SK-N-SH (cell line): ENCODE measurements around the gene PDE9A. TPM values are rescaled to one million over a fixed set of nuclear protein-coding genes. Genes with fewer than 3 reads are reported as not detected.

Experiments used
- CTCF ChIA-PET: fragments of 300-600, 350-600 bp; formaldehyde crosslinking; extraction: SDS; loops from one replicate; lab custom pipeline; 2021; lab: Yijun Ruan, JAX
- POLR2A ChIA-PET: fragments of 350-600 bp; sonication (Branson Sonifier 250); formaldehyde crosslinking; extraction: SDS; loops from one replicate; lab custom pipeline; 2020; ENCODE audit warnings: antibody characterized with exemption, inconsistent platforms; lab: Yijun Ruan, JAX
- DNase-seq: peaks from one replicate; pipeline ENCODE4 v3.0.0; 2012
- H2AFZ ChIP-seq: fragments of 200-600 bp; sonication (generic); 2 replicates; pipeline ENCODE4 v1.8.1; 2016; ENCODE audit warnings: antibody characterized with exemption, mild to moderate bottlenecking, low read depth
- H3F3A ChIP-seq: fragments of 200-600 bp; sonication (generic); replicated peaks from 2 replicates; pipeline ENCODE3; 2016; ENCODE audit warnings: antibody characterized with exemption, mild to moderate bottlenecking; ENCODE audit not compliant: insufficient read depth
- H3K27ac ChIP-seq, 2 experiments: fragments of 200-500 bp in 1 of 2; fragments of 200-600 bp in 1 of 2; sonication (Bioruptor generic) in 1 of 2; sonication (generic), shearing (Covaris generic) in 1 of 2; 2 replicates each; pipeline versions ENCODE4 v1.5.1 to v1.6.1; 2014 to 2016; ENCODE audit warnings: low read depth in 2 of 2, inconsistent platforms in 1 of 2, low read length in 1 of 2, mild to moderate bottlenecking in 1 of 2, mixed read lengths in 1 of 2
- H3K27me3 ChIP-seq: fragments of 200-600 bp; sonication (generic), shearing (Covaris generic); 2 replicates; pipeline ENCODE4 v1.6.1; 2016; ENCODE audit warnings: mixed run types; ENCODE audit not compliant: insufficient read depth
- H3K36me3 ChIP-seq, 2 experiments: fragments of 200-500 bp in 1 of 2; fragments of 200-600 bp in 1 of 2; sonication (Bioruptor generic) in 1 of 2; sonication (generic) in 1 of 2; replicated peaks in 1 of 2; 2 replicates each; pipeline versions ENCODE3 to v1.5.1; 2014 to 2016; ENCODE audit warnings: low read length in 1 of 2, mild to moderate bottlenecking in 1 of 2; ENCODE audit not compliant: insufficient read depth in 2 of 2, control insufficient read depth in 1 of 2
- H3K4me1 ChIP-seq, 2 experiments: fragments of 200-500 bp in 1 of 2; fragments of 200-600 bp in 1 of 2; sonication (Bioruptor generic) in 1 of 2; sonication (generic), shearing (Covaris generic) in 1 of 2; 2 replicates each; pipeline versions ENCODE4 v1.5.1 to v1.6.1; 2014 to 2016; ENCODE audit warnings: low read depth in 1 of 2, low read length in 1 of 2, mixed run types in 1 of 2; ENCODE audit not compliant: insufficient read depth in 2 of 2, control insufficient read depth in 1 of 2
- H3K4me2 ChIP-seq: fragments of 200-600 bp; sonication (generic), shearing (Covaris generic); 2 replicates; pipeline ENCODE4 v1.6.1; 2017; ENCODE audit warnings: mixed run types
- H3K4me3 ChIP-seq, 2 experiments: fragments of 200-500 bp in 1 of 2; fragments of 200-600 bp in 1 of 2; sonication (Bioruptor generic) in 1 of 2; sonication (generic), shearing (Covaris generic) in 1 of 2; 2 replicates each; pipeline versions ENCODE4 v1.5.1 to v1.8.1; 2014 to 2016; ENCODE audit warnings: low read depth in 2 of 2, inconsistent platforms in 1 of 2, low read length in 1 of 2, mild to moderate bottlenecking in 1 of 2, mixed read lengths in 1 of 2, moderate library complexity in 1 of 2
- H3K79me2 ChIP-seq: fragments of 200-600 bp; sonication (generic); 2 replicates; pipeline ENCODE4 v1.8.1; 2017; ENCODE audit warnings: mild to moderate bottlenecking; ENCODE audit not compliant: insufficient read depth
- H3K9ac ChIP-seq: fragments of 200-600 bp; sonication (generic); 2 replicates; pipeline ENCODE4 v1.6.1; 2017; ENCODE audit warnings: mixed run types
- H3K9me2 ChIP-seq: fragments of 200-600 bp; sonication (generic); 2 replicates; pipeline ENCODE4 v1.6.1; 2017; ENCODE audit warnings: mixed run types
- H3K9me3 ChIP-seq: fragments of 200-600 bp; sonication (generic); 2 replicates; pipeline ENCODE4 v1.6.1; 2017; ENCODE audit warnings: mixed run types, mild to moderate bottlenecking, moderate library complexity
- H4K20me1 ChIP-seq: fragments of 200-600 bp; sonication (generic); 2 replicates; pipeline ENCODE4 v1.6.1; 2017; ENCODE audit warnings: mild to moderate bottlenecking, mixed run types; ENCODE audit not compliant: insufficient read depth
- CHD2 ChIP-seq: fragments of 150-350 bp; IDR thresholded peaks from 2 replicates; pipeline ENCODE4 v1.6.1; 2018; ENCODE audit warnings: low read length; ENCODE audit not compliant: partially characterized antibody
- EZH2phosphoT487 ChIP-seq: fragments of 200-600 bp; sonication (generic); IDR thresholded peaks from 2 replicates; pipeline ENCODE4 v1.6.1; 2017; ENCODE audit warnings: low read depth, mixed run types, mild to moderate bottlenecking, antibody characterized with exemption, moderate library complexity, borderline replicate concordance
- GABPA ChIP-seq: IDR thresholded peaks from 2 replicates; pipeline ENCODE4 v1.4.0; 2012; ENCODE audit warnings: low read depth, mild to moderate bottlenecking
- JUND ChIP-seq: IDR thresholded peaks from 2 replicates; pipeline ENCODE4 v1.4.0; 2012
- MEF2A ChIP-seq: IDR thresholded peaks from 2 replicates; pipeline ENCODE4 v1.4.0; 2012; ENCODE audit warnings: low read depth, borderline replicate concordance
- PBX3 ChIP-seq: IDR thresholded peaks from 2 replicates; pipeline ENCODE4; 2012
- RFX5 ChIP-seq: IDR thresholded peaks from 2 replicates; pipeline ENCODE4 v1.6.1; 2012; ENCODE audit warnings: mild to moderate bottlenecking, improper control_type of control experiment, low read length
- RXRA ChIP-seq: IDR thresholded peaks from 2 replicates; pipeline ENCODE4 v1.4.0; 2012; ENCODE audit warnings: low read depth, mild to moderate bottlenecking, borderline replicate concordance
- SIN3A ChIP-seq: IDR thresholded peaks from 2 replicates; pipeline ENCODE4 v1.6.1; 2012; ENCODE audit warnings: low read depth, mild to moderate bottlenecking, low read length, moderate library complexity, borderline replicate concordance
- SMC3 ChIP-seq: IDR thresholded peaks from 2 replicates; pipeline ENCODE4 v1.6.1; 2012; ENCODE audit warnings: low read depth, low read length, improper control_type of control experiment
- WGBS: methylation state at CpG from one replicate; pipeline ENCODE4 v1.1.6; 2017; ENCODE audit warnings: low lambda C conversion rate; 5-methylcytosine and 5-hydroxymethylcytosine counted together
- polyA plus RNA-seq, 3 experiments: library from polyadenylated mRNA; depleted of rRNA; stranded (reverse); fragments of >200 nt; gene quantifications; 2 replicates each; pipeline ENCODE4 v1.2.3, GENCODE V29; 2012
- TF ChIP-seq, protein P1 (sequence below): IDR thresholded peaks from 2 replicates; pipeline ENCODE4 v1.4.0; 2012; ENCODE audit warnings: low read depth, borderline replicate concordance
- TF ChIP-seq, protein P2 (sequence below): fragments of 150-350 bp; IDR thresholded peaks from 2 replicates; pipeline ENCODE4 v1.6.1; 2016; ENCODE audit warnings: mild to moderate bottlenecking, low read depth, low read length
- TF ChIP-seq, protein P3 (sequence below): IDR thresholded peaks from 2 replicates; pipeline ENCODE4 v1.4.0; 2012; ENCODE audit warnings: low read depth
- TF ChIP-seq, protein P4 (sequence below): fragments of 150-350 bp; IDR thresholded peaks from 2 replicates; pipeline ENCODE4 v1.6.1; 2017; ENCODE audit warnings: antibody characterized with exemption, low read length, low read depth, borderline replicate concordance

The PDE9A gene
- polyA plus RNA-seq, 1 of the 3 experiments (the other 2 are of a cell fraction): 0.28 TPM

DNA sequence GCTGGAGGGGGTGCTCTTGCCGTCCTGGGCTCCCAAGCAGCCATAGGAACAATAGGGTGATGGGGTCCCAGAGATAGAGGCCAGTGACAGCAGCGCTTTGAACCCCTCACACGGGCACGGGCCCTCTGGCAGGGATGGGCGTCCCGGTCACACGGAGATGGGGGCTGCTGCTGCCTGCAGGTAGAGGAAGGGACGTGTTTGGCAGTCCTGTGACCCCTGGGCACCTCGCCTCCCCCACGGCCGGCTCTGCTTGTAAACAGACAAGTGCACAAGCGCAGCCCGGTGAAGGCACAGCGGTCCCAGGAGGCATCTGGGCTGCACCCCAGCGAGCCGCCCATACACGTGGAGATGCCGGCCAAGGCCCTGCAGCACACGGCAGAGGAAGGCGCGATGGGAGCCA, 36.5 kb upstream of the PDE9A start:
- peaks cover 0 to 6% of the 10 kb centered on the region in 2 experiments; a peak in 1 of 4 replicates for H3K4me1 ChIP-seq
- H3K36me3 ChIP-seq: no peaks in the 10 kb centered on the region
- no peaks in the 10 kb centered on the region for H3K27me3 ChIP-seq
- H4K20me1 ChIP-seq: no peaks in the 10 kb centered on the region
- POLR2A ChIA-PET: interaction anchor here (1.0 kb wide), 1 partner anchor 35 kb away, joined by 3 read pairs; no protein-coding TSS in a partner anchor
- H3K4me2 ChIP-seq: no peak overlapping the region
- CTCF ChIA-PET: interaction anchor here (1.0 to 1.2 kb wide), 2 partner anchors 10 to 24 kb away, joined by 3 to 7 read pairs; no protein-coding TSS in a partner anchor
- H2AFZ ChIP-seq: no peak overlapping the region
- no peak overlapping the region for H3K4me3 ChIP-seq
- TF ChIP-seq RXRA: no peak
- TF ChIP-seq, protein P1, sequence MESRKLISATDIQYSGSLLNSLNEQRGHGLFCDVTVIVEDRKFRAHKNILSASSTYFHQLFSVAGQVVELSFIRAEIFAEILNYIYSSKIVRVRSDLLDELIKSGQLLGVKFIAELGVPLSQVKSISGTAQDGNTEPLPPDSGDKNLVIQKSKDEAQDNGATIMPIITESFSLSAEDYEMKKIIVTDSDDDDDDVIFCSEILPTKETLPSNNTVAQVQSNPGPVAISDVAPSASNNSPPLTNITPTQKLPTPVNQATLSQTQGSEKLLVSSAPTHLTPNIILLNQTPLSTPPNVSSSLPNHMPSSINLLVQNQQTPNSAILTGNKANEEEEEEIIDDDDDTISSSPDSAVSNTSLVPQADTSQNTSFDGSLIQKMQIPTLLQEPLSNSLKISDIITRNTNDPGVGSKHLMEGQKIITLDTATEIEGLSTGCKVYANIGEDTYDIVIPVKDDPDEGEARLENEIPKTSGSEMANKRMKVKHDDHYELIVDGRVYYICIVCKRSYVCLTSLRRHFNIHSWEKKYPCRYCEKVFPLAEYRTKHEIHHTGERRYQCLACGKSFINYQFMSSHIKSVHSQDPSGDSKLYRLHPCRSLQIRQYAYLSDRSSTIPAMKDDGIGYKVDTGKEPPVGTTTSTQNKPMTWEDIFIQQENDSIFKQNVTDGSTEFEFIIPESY: no peak
- no peak for TF ChIP-seq RFX5
- TF ChIP-seq CHD2: no peak
- TF ChIP-seq SIN3A: no peak
- no peak for TF ChIP-seq EZH2phosphoT487
- no peak for TF ChIP-seq JUND
- TF ChIP-seq, protein P2, sequence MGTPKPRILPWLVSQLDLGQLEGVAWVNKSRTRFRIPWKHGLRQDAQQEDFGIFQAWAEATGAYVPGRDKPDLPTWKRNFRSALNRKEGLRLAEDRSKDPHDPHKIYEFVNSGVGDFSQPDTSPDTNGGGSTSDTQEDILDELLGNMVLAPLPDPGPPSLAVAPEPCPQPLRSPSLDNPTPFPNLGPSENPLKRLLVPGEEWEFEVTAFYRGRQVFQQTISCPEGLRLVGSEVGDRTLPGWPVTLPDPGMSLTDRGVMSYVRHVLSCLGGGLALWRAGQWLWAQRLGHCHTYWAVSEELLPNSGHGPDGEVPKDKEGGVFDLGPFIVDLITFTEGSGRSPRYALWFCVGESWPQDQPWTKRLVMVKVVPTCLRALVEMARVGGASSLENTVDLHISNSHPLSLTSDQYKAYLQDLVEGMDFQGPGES: no peak
- no peak for TF ChIP-seq GABPA
- TF ChIP-seq MEF2A: no peak
- TF ChIP-seq SMC3: no peak
- H3F3A ChIP-seq: no peaks in the 10 kb centered on the region
- no peaks in the 10 kb centered on the region for H3K9me3 ChIP-seq
- WGBS: no CpG with 5 or more reads among the region's 21 CpGs
- H3K9ac ChIP-seq: no peak overlapping the region
- H3K79me2 ChIP-seq: no peaks in the 10 kb centered on the region
- DNase-seq: no peak
- H3K27ac ChIP-seq: no peak overlapping the region
- no peaks in the 10 kb centered on the region for H3K9me2 ChIP-seq

DNA sequence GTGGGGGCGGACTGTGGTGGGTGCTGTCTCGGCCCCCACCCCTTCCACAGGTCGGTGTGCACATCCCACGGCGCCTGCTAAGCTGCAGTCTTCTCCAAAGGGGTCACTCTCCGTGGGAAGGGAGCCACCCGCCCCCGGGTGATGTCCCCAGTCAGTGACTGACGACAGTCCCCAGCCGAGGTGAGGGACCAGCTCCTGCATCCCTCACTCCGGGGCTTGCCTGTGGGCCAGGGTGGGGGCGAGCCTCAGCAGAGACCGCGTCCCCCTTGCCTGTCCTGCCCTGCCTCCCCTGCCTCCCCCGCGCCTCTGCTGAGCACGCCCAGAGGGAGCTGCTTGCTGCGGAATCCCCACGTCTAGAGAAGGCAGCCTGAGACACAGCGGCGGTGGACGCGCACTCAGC, 35.9 kb upstream of the PDE9A start:
- no peaks in the 10 kb centered on the region for H3K9me2 ChIP-seq
- H4K20me1 ChIP-seq: no peaks in the 10 kb centered on the region
- H3K36me3 ChIP-seq: no peaks in the 10 kb centered on the region
- H3K79me2 ChIP-seq: no peaks in the 10 kb centered on the region
- H3K9ac ChIP-seq: no peak overlapping the region
- H3K27me3 ChIP-seq: no peaks in the 10 kb centered on the region
- H3K4me3 ChIP-seq: no peak overlapping the region
- TF ChIP-seq PBX3 (no peak), EZH2phosphoT487 (no peak)
- TF ChIP-seq, protein P3, sequence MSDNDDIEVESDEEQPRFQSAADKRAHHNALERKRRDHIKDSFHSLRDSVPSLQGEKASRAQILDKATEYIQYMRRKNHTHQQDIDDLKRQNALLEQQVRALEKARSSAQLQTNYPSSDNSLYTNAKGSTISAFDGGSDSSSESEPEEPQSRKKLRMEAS: no peak
- TF ChIP-seq, protein P4, sequence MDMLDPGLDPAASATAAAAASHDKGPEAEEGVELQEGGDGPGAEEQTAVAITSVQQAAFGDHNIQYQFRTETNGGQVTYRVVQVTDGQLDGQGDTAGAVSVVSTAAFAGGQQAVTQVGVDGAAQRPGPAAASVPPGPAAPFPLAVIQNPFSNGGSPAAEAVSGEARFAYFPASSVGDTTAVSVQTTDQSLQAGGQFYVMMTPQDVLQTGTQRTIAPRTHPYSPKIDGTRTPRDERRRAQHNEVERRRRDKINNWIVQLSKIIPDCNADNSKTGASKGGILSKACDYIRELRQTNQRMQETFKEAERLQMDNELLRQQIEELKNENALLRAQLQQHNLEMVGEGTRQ: no peak
- WGBS: 29% methylated on average over 5 of the region's 23 CpGs
- H3F3A ChIP-seq: no peaks in the 10 kb centered on the region
- DNase-seq: peak; percentile 38
- H3K4me1 ChIP-seq: peaks cover 0 to 6% of the 10 kb centered on the region in 2 experiments; a peak in 1 of 4 replicates
- ChIA-PET CTCF (interaction anchor here (0.9 to 1.2 kb wide), 3 partner anchors 10 to 25 kb away, joined by 3 to 7 read pairs (median 3); no protein-coding TSS in a partner anchor), POLR2A (interaction anchor here (1.0 kb wide), 1 partner anchor 35 kb away, joined by 3 read pairs; no protein-coding TSS in a partner anchor)
- no peak overlapping the region for H2AFZ ChIP-seq
- no peaks in the 10 kb centered on the region for H3K9me3 ChIP-seq
- no peak overlapping the region for H3K27ac ChIP-seq
- H3K4me2 ChIP-seq: no peak overlapping the region
